Esophagus muscularis mucosa (tissue), 4 donors: ENCODE data around the gene FAM241B. TPM values are rescaled to one million over a fixed set of nuclear protein-coding genes. Genes with fewer than 3 reads are reported as not detected.

ENCODE experiments used
- DNase-seq: peaks from one replicate; pipeline ENCODE4 v3.0.0-alpha.2; 2017; ENCODE audit errors: extremely low spot score
- H3K27ac ChIP-seq, 4 donors: fragments of 200-600 bp; sonication (generic); replicated peaks in 1 of 4; 1 replicate in 3 of 4; 2 replicates in 1 of 4; pipeline ENCODE4 v1.5.1; 2016 to 2019; ENCODE audit warnings: mild to moderate bottlenecking in 1 of 4
- H3K27me3 ChIP-seq, 4 donors: fragments of 200-600 bp; sonication (generic); one replicate each; pipeline versions ENCODE4 v1.5.1 to v1.6.0; 2016 to 2019
- H3K36me3 ChIP-seq, 4 donors: fragments of 200-600 bp; sonication (generic); one replicate each; pipeline ENCODE4 v1.5.1; 2016 to 2019
- H3K4me1 ChIP-seq, 4 donors: fragments of 200-600 bp; sonication (generic); one replicate each; pipeline ENCODE4 v1.5.1; 2016 to 2019
- H3K4me3 ChIP-seq, 4 donors: fragments of 200-600 bp; sonication (generic); 1 replicate in 2 of 4; 2 replicates in 2 of 4; pipeline ENCODE4 v1.5.1; 2016 to 2019; ENCODE audit warnings: mild to moderate bottlenecking in 4 of 4, moderate library complexity in 1 of 4
- H3K9me3 ChIP-seq, 4 donors: fragments of 200-600 bp; sonication (generic); 1 replicate in 3 of 4; 2 replicates in 1 of 4; pipeline ENCODE4 v1.5.1; 2016 to 2019
- EP300 ChIP-seq: sonication (generic); formaldehyde crosslinking; IDR thresholded peaks from one replicate; pipeline ENCODE4 v1.6.1; 2017; ENCODE audit warnings: antibody characterized with exemption
- POLR2A ChIP-seq: fragments of 450-650 bp; IDR thresholded peaks from one replicate; pipeline ENCODE4 v1.6.1; 2017; ENCODE audit warnings: antibody characterized with exemption, moderate library complexity, mild to moderate bottlenecking, low read depth
- POLR2AphosphoS5 ChIP-seq, 2 donors: sonication (generic); formaldehyde crosslinking; IDR thresholded peaks; one replicate each; pipeline ENCODE4 v1.6.1; 2017; ENCODE audit warnings: antibody characterized with exemption in 2 of 2
- WGBS: methylation state at CpG from one replicate; pipeline ENCODE4 v1.1.5; 2018; 5-methylcytosine and 5-hydroxymethylcytosine counted together
- intact Hi-C: fragments of 100-400 bp; cut with DNase I; formaldehyde crosslinking; loops from one replicate; pipeline ENCODE4 v1.15.1; 2023
- total RNA-seq, 4 donors: library from RNA; depleted of rRNA; stranded (reverse); fragments of >200 nt; gene quantifications; one replicate each; pipeline versions ENCODE4 v1.1.0 to v1.2.1, GENCODE V29; 2016
- TF ChIP-seq, protein P1 (sequence below), 3 experiments: fragments of 200-600 bp in 2 of 3; fragments of 450-650 bp in 1 of 3; sonication (generic) in 2 of 3; IDR thresholded peaks; one replicate each; pipeline ENCODE4 v1.5.1; 2017 to 2019; ENCODE audit warnings: antibody characterized with exemption in 3 of 3, mild to moderate bottlenecking in 2 of 3, moderate library complexity in 1 of 3

FAM241B gene
- total RNA-seq, 4 donors from 2014 or later: 2.0 to 9.1 (median 6.5) TPM

DNA sequence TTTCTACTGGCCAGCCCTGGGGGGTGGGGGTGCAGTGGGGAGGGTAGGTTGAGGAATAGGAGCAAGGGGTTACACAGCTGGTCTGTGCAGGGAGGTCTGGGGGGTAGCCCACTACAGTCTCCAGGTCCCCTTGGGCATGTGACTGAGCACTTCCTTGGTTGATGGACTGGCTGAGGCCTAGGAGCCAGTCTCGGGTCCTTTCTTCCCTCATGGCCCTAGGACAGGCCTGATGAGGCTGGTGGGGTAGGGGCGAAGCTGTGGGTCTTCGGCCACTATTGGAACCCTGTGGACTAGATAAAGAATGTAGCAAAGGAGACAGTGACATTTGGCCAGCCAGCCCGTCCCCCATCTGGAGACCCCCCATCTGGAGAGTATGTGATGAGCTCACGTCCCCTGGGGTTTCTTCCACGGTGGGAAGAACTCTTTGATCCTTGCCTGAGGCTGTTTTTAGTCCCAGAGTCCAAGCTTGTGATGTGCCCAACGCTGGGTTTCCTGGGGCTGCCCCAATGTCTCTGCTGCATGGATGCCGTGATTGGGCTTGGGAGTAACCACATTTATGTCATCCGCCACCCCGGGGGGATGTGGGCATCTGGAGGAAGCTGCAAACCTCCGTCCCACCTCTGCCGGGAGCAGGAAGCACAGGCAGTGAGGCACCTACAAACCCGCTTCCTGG, 20.7 kb downstream of the FAM241B start:
- Histone ChIP-seq H3K36me3 (no peaks in the 10 kb centered on the region), H3K4me3 (no peak overlapping the region), H3K4me1 (no peaks in the 10 kb centered on the region), H3K9me3 (no peaks in the 10 kb centered on the region), H3K27me3 (peaks cover 0 to 23% (median 0%) of the 10 kb centered on the region in 4 donors), H3K27ac (no peak overlapping the region)
- TF ChIP-seq, protein P1, sequence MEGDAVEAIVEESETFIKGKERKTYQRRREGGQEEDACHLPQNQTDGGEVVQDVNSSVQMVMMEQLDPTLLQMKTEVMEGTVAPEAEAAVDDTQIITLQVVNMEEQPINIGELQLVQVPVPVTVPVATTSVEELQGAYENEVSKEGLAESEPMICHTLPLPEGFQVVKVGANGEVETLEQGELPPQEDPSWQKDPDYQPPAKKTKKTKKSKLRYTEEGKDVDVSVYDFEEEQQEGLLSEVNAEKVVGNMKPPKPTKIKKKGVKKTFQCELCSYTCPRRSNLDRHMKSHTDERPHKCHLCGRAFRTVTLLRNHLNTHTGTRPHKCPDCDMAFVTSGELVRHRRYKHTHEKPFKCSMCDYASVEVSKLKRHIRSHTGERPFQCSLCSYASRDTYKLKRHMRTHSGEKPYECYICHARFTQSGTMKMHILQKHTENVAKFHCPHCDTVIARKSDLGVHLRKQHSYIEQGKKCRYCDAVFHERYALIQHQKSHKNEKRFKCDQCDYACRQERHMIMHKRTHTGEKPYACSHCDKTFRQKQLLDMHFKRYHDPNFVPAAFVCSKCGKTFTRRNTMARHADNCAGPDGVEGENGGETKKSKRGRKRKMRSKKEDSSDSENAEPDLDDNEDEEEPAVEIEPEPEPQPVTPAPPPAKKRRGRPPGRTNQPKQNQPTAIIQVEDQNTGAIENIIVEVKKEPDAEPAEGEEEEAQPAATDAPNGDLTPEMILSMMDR (IDR thresholded peaks at IDR 0.05): no peak
- TF ChIP-seq POLR2A (no peak), POLR2AphosphoS5 (IDR thresholded peaks at IDR 0.05) (no peak), EP300 (no peak)
- no peak for DNase-seq
- WGBS: 68% methylated on average over 13 of the region's 13 CpGs
- intact Hi-C loops: no loop called here

DNA sequence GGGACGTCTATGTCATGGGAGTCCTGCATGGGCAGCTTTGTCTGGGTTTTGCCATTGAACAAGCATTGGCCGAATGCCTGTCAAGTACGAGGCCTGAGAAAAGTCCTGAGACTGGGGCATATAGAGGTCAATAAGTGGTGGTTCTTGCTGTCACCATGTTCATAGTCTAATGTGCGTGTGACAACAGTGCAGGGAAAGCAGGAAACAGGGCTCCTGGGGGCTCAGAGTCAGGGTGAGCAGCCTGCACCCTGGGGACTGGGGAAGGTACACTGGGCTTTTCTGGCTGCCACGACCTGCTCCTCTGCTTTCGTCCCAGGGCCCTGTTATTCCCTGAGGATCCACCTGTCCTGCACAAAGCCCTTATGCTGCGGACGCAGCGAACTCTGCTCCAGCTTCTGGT, 21.3 kb downstream of the FAM241B start:
- DNase-seq: no peak
- H3K27ac ChIP-seq: no peak overlapping the region
- TF ChIP-seq, protein P1 (IDR thresholded peaks at IDR 0.05): no peak
- TF ChIP-seq POLR2AphosphoS5 (IDR thresholded peaks at IDR 0.05): no peak
- TF ChIP-seq EP300: no peak
- no peak for TF ChIP-seq POLR2A
- H3K4me3 ChIP-seq: no peak overlapping the region
- H3K9me3 ChIP-seq: no peaks in the 10 kb centered on the region
- intact Hi-C loops: no loop called here
- peaks cover 0 to 28% (median 0%) of the 10 kb centered on the region in 4 donors for H3K27me3 ChIP-seq
- 80% methylated on average over 9 of the region's 9 CpGs for WGBS
- no peaks in the 10 kb centered on the region for H3K4me1 ChIP-seq
- H3K36me3 ChIP-seq: no peaks in the 10 kb centered on the region

DNA sequence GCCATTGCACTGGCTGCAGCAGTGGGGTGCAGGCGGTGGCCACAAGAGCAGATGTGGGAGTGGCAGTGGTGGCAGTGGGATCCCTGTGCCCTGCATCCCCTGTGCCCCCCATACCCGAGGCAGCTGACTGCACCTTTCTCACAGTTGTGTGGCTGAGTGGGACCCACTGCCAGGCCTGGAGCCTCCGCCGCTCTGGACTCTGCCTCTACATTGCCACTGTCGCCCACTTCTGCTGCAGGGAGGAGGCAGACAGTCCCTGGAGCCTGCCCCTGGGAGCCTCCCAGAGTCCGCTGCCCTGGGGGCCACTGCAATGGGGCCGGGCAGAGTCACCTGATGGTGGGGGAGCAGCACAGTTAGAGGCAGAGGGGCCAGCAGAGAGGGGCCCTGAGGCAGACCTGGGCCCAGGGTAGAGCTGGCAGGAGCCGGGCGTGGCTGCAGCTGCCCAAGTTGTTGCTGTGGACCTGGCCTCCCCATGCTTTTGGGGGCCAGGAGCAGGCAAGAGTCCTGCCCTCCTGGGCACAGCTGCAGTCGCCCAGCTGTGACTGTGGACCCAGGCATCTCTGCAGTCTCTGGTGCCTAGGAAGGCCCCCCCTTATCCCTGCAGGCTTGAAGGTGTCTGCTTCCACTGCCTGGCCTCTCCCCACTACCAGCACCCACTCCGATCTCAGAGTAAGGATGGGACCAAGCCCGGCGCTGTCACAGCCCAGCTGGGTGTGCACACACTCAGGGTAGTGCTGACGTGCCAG, 22.2 kb downstream of the FAM241B start:
- 100% methylated on average over 11 of the region's 14 CpGs for WGBS
- Histone ChIP-seq H3K4me3 (no peak overlapping the region), H3K9me3 (no peaks in the 10 kb centered on the region), H3K4me1 (no peaks in the 10 kb centered on the region), H3K27me3 (peaks cover 0 to 38% (median 0%) of the 10 kb centered on the region in 4 donors), H3K36me3 (no peaks in the 10 kb centered on the region), H3K27ac (no peak overlapping the region)
- TF ChIP-seq POLR2A: no peak
- intact Hi-C loops: no loop called here
- no peak for DNase-seq

DNA sequence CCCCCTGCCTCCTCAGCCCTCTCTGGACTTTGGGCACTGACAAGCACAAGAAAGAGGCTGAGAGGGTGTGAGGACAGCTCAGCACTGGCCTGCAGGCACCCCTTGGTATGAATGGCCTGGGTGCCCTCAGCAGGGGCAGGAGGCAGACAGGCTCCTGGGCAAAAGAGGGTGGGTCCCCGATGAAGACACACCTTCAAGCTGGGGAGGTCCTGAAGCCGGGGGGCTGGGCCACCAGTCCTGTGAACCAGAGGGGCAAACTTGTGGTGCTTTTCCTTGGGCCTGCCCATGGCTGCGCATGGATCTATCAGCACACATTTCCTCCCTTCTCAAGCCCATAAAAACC, 22.8 kb downstream of the FAM241B start:
- Histone ChIP-seq H3K9me3 (no peaks in the 10 kb centered on the region), H3K27ac (no peak overlapping the region), H3K27me3 (peaks cover 0 to 43% (median 0%) of the 10 kb centered on the region in 4 donors), H3K4me1 (no peaks in the 10 kb centered on the region), H3K36me3 (no peaks in the 10 kb centered on the region), H3K4me3 (no peak overlapping the region)
- 100% methylated on average over 2 of the region's 3 CpGs for WGBS
- no peak for DNase-seq
- intact Hi-C loops: no loop called here
- TF ChIP-seq POLR2A (no peak), POLR2AphosphoS5 (IDR thresholded peaks at IDR 0.05) (no peak), EP300 (no peak)
- TF ChIP-seq, protein P1 (IDR thresholded peaks at IDR 0.05): no peak

DNA sequence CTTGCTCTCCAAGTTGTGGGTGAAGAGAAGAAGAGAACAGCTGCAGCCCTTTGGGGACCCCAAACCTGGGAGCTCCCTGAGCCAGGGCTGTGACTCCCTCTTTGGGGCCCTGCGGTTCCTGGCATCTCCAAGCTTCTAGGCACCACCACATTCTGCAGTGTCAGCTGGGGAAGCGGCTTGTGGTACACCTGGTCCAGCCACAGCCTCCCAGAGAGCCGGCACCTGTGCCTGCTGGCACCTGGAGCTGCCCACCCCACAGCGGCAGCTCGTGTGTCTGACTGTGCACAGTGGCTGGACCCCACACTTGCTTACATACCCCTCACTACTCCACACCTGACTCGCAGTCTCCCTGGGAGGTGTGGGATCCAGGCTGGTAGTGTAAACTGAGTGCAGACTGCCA, 23.5 kb downstream of the FAM241B start:
- TF ChIP-seq POLR2A (no peak), POLR2AphosphoS5 (IDR thresholded peaks at IDR 0.05) (no peak), EP300 (no peak)
- TF ChIP-seq, protein P1 (IDR thresholded peaks at IDR 0.05): no peak
- Histone ChIP-seq H3K27ac (no peak overlapping the region), H3K9me3 (no peaks in the 10 kb centered on the region), H3K4me3 (no peak overlapping the region), H3K4me1 (no peaks in the 10 kb centered on the region), H3K36me3 (no peaks in the 10 kb centered on the region), H3K27me3 (peaks cover 0 to 47% (median 0%) of the 10 kb centered on the region in 4 donors)
- 92% methylated on average over 2 of the region's 6 CpGs for WGBS
- no peak for DNase-seq
- intact Hi-C loops: no loop called here
